DMS79 (cell line): Measurements from ENCODE around the gene SYT7.
"Not testable (repeated sequence)": the region's sequence is repeated elsewhere in the genome, so short reads cannot be mapped to it uniquely, and the experiment has no call there.

ENCODE experiments used
- DNase-seq: peaks from one replicate; lab custom pipeline; 2025; lab: John Stamatoyannopoulos, UW

The SYT7 gene

GRCh38 chr11:61475433-61475832 lies 105.4 kb downstream of the SYT7 start:
- DNase-seq, result no peak

- no peak for DNase-seq
Measured at GRCh38 chr11:61474013-61474643, 106.7 kb downstream of the SYT7 start.

- no peak for DNase-seq
Measured at GRCh38 chr11:61473370-61474012, 107.4 kb downstream of the SYT7 start.

- DNase-seq, result no peak
Measured at GRCh38 chr11:61472868-61473267, 108.0 kb downstream of the SYT7 start.

- DNase-seq, result no peak
Measured at GRCh38 chr11:61472282-61472681, 108.6 kb downstream of the SYT7 start.

- no peak for DNase-seq
Measured at GRCh38 chr11:61468002-61468401, 112.9 kb downstream of the SYT7 start.

GRCh38 chr11:61467602-61468001 lies 113.3 kb downstream of the SYT7 start:
- not testable (repeated sequence) for DNase-seq
